Astrocyte of the spinal cord (primary cell): ENCODE measurements around the gene CAMK2B.
A peak's percentile ranks its signal among the peaks of the same experiment; 100 is the strongest.

Experiments
- DNase-seq: peaks from one replicate; pipeline ENCODE4 v3.0.0; 2011; ENCODE audit warnings: low read depth, low spot score
- H3K4me3 ChIP-seq: 2 replicates; pipeline ENCODE4 v1.5.1; 2011; ENCODE audit warnings: low read depth, mild to moderate bottlenecking, low read length, moderate library complexity
- CTCF ChIP-seq: IDR thresholded peaks from 2 replicates; pipeline ENCODE4 v1.5.1; 2012; ENCODE audit warnings: low read depth, mild to moderate bottlenecking, low read length, inconsistent platforms
- in situ Hi-C: cut with HindIII; loops from 2 replicates; pipeline ENCODE4 v1.10.0; 2017; ENCODE audit warnings: low sequenced_read_pairs

CAMK2B gene

GRCh38 chr7:44333911-44334733 is 8.7 kb upstream of the CAMK2B start:
- in situ Hi-C loops, result no loop called here
- H3K4me3 ChIP-seq, result no peak overlapping the region
- no peak for TF ChIP-seq CTCF
- peak; percentile 42 for DNase-seq

DNA sequence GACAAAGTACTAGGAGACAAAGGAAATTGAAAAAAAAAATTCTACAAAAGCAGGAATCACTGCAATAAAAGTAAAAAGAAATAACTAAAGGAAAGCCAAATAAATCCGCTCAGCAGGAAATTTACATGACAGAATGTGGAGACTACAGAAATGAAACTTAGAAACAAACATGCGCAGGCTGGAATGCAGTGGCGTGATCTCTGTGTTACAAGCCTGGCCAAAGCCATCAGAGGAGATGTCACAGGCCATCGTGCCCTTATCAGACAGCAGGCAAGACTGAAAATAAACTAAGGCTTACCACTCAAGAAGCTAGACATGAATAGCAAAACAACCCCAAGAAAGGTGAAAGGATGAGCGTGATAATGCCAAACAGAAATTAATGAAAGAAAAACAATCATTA is 6.3 kb upstream of the CAMK2B start:
- DNase-seq, result no peak
- H3K4me3 ChIP-seq, result no peak overlapping the region
- in situ Hi-C loops, result no loop called here
- no peak for TF ChIP-seq CTCF

GRCh38 chr7:44330331-44330730 is 4.9 kb upstream of the CAMK2B start:
- TF ChIP-seq CTCF, result no peak
- no peak for DNase-seq
- in situ Hi-C loops, result no loop called here
- H3K4me3 ChIP-seq, result no peak overlapping the region

GRCh38 chr7:44329888-44330287 is 4.5 kb upstream of the CAMK2B start:
- H3K4me3 ChIP-seq, result no peak overlapping the region
- TF ChIP-seq CTCF, result no peak
- in situ Hi-C loops, result no loop called here
- DNase-seq, result no peak

GRCh38 chr7:44329081-44329480 is 3.7 kb upstream of the CAMK2B start:
- TF ChIP-seq CTCF, result no peak
- no peak overlapping the region for H3K4me3 ChIP-seq
- in situ Hi-C loops, result no loop called here
- DNase-seq, result no peak

GRCh38 chr7:44327981-44328380 is 2.6 kb upstream of the CAMK2B start:
- H3K4me3 ChIP-seq, result no peak overlapping the region
- in situ Hi-C loops, result no loop called here
- no peak for DNase-seq
- no peak for TF ChIP-seq CTCF
